ENCODE data around the gene SGCA.

The SGCA gene

DNA sequence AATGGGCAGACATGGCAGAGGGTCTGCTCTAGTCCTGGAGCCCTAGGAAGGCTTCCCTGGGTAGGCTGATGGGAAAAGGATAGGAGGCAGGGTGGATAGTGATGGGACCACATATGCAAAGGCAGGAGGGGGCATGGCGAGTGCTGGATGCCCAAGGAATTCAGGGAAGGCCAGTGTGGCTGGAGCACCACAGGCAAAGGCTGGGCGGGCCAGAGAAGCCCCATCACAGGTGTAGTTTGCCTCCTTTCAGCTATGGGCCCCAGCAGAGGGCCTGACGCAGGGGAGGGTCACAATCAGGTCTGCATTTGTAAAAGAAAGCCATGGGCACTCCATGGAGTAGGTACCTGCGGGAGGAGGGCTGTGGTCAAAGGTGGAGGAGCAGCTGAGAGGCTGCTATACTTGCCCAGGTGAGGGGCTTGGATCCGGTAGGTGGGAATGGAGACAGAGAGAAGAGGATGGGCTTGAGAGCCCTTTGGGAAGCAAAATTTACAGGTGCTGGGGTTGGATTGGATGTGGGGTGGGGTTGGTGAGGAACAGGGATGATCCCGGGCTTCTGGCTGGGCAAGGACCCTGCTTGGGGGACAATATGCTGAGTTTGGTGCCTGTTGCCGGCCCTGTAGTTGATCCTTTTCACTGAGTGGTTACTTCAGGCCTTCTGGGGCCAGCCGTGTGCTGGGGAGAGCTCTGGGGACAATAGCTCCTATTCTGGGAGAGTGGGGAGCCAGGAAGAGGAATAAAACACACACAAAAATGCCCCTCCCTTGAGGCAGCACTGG is 42.2 kb downstream of the SGCA start:
- Histone ChIP-seq H3K36me3 (ENCODE audit: control insufficient read depth, insufficient read depth, low read length) (no peaks in the 10 kb centered on the region), H3K27me3 (replicated peaks; ENCODE audit: control insufficient read depth, insufficient read depth, low read length) (peaks cover 5% of the 10 kb centered on the region), H3K4me3 (replicated peaks; ENCODE audit: low read depth, low read length) (no peak overlapping the region)
- TF ChIP-seq, protein P1, sequence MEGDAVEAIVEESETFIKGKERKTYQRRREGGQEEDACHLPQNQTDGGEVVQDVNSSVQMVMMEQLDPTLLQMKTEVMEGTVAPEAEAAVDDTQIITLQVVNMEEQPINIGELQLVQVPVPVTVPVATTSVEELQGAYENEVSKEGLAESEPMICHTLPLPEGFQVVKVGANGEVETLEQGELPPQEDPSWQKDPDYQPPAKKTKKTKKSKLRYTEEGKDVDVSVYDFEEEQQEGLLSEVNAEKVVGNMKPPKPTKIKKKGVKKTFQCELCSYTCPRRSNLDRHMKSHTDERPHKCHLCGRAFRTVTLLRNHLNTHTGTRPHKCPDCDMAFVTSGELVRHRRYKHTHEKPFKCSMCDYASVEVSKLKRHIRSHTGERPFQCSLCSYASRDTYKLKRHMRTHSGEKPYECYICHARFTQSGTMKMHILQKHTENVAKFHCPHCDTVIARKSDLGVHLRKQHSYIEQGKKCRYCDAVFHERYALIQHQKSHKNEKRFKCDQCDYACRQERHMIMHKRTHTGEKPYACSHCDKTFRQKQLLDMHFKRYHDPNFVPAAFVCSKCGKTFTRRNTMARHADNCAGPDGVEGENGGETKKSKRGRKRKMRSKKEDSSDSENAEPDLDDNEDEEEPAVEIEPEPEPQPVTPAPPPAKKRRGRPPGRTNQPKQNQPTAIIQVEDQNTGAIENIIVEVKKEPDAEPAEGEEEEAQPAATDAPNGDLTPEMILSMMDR (IDR thresholded peaks at IDR 0.05; ENCODE audit: insufficient read depth, low read length, poor library complexity, severe bottlenecking), result no peak
- no peak for DNase-seq (ENCODE audit: extremely low read depth, insufficient read length)

DNA sequence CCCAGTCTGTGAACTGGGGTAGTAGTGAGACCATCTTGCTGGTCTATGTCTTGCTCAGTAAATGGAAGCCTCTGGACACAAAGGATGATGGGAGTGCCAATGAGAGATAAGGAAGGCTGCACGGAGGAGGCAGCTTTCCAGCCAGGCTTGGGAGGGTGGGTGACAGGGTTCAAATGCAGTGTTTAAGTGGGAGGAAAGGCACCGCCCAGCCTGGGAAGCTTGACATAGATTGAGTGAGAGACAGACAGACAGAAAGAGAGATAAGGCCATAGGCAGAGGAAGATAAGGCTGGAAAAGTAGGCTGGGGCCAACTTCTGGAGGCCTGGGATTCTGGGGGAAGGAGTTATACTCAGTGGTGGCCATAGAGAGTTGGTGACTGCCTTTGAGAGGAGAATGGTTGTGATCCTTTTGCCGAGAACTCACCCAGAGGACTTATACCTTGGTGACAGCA is 42.8 kb downstream of the SGCA start:
- H3K36me3 ChIP-seq (ENCODE audit: control insufficient read depth, insufficient read depth, low read length), result no peaks in the 10 kb centered on the region
- TF ChIP-seq, protein P1 (IDR thresholded peaks at IDR 0.05; ENCODE audit: insufficient read depth, low read length, poor library complexity, severe bottlenecking), result no peak
- DNase-seq (ENCODE audit: extremely low read depth, insufficient read length), result no peak
- H3K27me3 ChIP-seq (replicated peaks; ENCODE audit: control insufficient read depth, insufficient read depth, low read length), result peaks cover 5% of the 10 kb centered on the region
- no peak overlapping the region for H3K4me3 ChIP-seq (replicated peaks; ENCODE audit: low read depth, low read length)

DNA sequence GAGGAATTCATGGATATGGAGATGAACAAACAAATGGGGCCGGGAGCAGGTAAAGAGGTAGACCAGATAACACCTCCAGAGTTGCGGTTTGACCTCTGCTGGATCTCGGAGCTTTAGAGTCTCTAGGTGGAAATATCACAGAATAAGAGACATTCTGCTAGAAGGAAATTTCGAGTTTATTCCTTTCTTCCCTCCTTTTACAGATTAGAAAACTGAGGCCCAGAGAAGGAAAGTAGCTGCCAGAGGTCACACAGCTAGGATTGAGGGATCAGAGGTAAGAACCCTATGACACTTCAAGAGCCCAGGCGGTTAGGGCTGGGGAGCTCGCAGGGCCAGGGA is 43.3 kb downstream of the SGCA start:
- DNase-seq (ENCODE audit: extremely low read depth, insufficient read length), result no peak
- TF ChIP-seq, protein P1 (IDR thresholded peaks at IDR 0.05; ENCODE audit: insufficient read depth, low read length, poor library complexity, severe bottlenecking), result no peak
- H3K4me3 ChIP-seq (replicated peaks; ENCODE audit: low read depth, low read length), result no peak overlapping the region
- H3K27me3 ChIP-seq (replicated peaks; ENCODE audit: control insufficient read depth, insufficient read depth, low read length), result peaks cover 5% of the 10 kb centered on the region
- H3K36me3 ChIP-seq (ENCODE audit: control insufficient read depth, insufficient read depth, low read length), result no peaks in the 10 kb centered on the region

DNA sequence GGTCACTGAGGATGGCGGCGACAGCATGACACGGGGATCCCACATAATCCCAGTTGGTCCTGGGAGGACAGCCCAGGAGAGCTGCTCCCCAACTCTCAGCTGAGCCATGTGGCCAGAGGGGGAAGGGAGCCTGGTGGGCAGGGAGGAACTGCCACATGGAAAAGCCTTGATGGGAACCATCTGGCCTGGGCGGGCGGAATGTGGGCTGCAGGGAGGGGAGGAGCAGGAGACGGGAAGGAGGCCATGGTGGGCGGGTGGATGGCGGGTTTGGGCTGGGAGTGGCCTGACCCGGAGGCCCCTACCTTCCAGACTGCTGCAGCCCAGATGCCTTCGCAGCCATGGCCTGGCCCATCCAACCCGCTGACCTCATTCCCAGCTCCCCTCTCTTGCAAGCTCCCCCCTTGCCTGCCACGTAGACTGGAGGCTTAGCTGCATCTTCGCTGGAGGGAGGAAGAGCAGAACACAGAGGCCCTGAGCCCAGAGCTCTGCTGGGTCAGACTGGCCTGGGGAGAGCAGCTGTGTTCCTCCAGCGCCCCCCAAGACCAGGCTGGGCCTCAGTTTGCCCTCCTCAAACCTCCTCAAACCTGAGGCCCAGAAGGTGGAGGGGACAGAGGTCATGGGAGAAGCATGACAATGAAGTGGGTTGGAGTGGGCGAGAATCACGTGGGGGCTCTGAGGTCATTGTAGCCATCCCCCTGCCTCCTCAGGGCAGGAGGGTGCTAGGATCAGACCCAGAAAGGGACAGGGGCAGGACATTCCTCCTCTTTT is 43.9 kb downstream of the SGCA start:
- no peak for DNase-seq (ENCODE audit: extremely low read depth, insufficient read length)

DNA sequence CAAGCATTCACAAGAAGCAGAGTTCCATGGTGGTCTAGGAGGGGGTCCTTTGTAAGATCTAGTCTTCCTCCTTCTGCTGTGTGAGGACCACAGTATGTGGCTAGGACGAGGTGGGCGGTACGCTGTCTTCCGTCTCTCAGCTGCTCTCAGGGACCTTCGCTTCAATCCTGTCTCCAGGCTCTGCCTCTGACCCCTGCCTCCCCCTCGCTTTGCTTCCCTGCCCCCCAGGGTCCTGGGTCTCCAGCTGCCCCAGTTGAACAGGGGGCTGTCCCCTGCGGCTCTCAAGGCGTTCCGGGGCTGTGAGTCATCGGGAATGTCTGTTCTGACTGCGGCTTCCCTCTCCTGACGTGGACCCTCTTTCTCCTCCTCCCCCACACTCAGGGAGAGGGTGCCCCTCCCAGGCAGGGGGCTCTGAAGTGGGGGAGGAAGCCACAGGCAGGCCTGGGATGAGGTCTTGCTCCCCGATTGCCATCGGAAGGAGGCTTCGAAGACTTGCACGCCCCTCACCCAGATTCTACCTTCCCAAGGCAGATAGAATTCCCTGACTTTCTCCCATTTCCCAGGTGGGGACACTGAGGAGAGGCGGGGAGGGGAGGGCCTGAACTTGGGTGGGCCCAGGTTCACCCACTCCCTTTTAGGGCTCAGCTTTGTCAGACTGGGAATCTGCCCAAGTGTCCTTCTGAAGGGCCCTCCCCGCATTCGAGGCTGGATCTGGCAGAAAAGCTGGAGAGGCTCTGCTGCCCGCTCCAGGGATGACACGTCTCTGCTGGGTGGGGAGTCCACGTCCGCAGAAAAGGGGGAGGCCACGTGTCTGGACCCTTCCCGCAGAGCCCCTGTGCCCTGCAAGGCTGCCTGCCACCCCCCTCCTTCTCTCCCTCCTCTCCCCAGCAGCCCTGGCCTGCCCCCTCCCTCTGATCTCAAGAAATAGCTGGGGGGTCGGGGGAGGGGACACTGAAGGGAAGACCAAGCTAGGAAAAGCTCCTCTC is 44.7 kb downstream of the SGCA start:
- no peak overlapping the region for H3K4me3 ChIP-seq (replicated peaks; ENCODE audit: low read depth, low read length)
- peaks cover 3% of the 10 kb centered on the region for H3K27me3 ChIP-seq (replicated peaks; ENCODE audit: control insufficient read depth, insufficient read depth, low read length)
- no peaks in the 10 kb centered on the region for H3K36me3 ChIP-seq (ENCODE audit: control insufficient read depth, insufficient read depth, low read length)
- DNase-seq (ENCODE audit: extremely low read depth, insufficient read length), result no peak
- TF ChIP-seq, protein P1 (IDR thresholded peaks at IDR 0.05; ENCODE audit: insufficient read depth, low read length, poor library complexity, severe bottlenecking), result no peak

More for the DNA sequence above, 43.9 kb downstream of the SGCA start:
- H3K4me3 ChIP-seq (replicated peaks; ENCODE audit: low read depth, low read length), result no peak overlapping the region
- TF ChIP-seq, protein P1 (IDR thresholded peaks at IDR 0.05; ENCODE audit: insufficient read depth, low read length, poor library complexity, severe bottlenecking), result no peak
- H3K27me3 ChIP-seq (replicated peaks; ENCODE audit: control insufficient read depth, insufficient read depth, low read length), result peaks cover 5% of the 10 kb centered on the region
- H3K36me3 ChIP-seq (ENCODE audit: control insufficient read depth, insufficient read depth, low read length), result no peaks in the 10 kb centered on the region
